Activated CD8-positive, alpha-beta memory T cell treated with anti-CD3 and anti-CD28 coated beads for 36 hours (primary cell): Measurements from ENCODE around the gene TUB. TPM values are rescaled to one million over a fixed set of nuclear protein-coding genes. Genes with fewer than 3 reads are reported as not detected.

Source experiments
- CTCF ChIA-PET: fragments of 350-600 bp; sonication (Branson Sonifier 250); formaldehyde crosslinking; loops from one replicate; lab custom pipeline; 2021; ENCODE audit warnings: antibody characterized with exemption; lab: Charles Lee
- POLR2A ChIA-PET: fragments of 350-600 bp; sonication (Branson Sonifier 250); formaldehyde crosslinking; loops from one replicate; lab custom pipeline; 2021; ENCODE audit warnings: antibody characterized with exemption; lab: Charles Lee
- total RNA-seq, 2 experiments: library from RNA; stranded (reverse); gene quantifications; one replicate each; pipeline ENCODE4 v1.2.3, GENCODE V29; 2021

TUB gene
- total RNA-seq, 2 experiments from 2014 or later = 0.29 to 0.36 TPM

DNA sequence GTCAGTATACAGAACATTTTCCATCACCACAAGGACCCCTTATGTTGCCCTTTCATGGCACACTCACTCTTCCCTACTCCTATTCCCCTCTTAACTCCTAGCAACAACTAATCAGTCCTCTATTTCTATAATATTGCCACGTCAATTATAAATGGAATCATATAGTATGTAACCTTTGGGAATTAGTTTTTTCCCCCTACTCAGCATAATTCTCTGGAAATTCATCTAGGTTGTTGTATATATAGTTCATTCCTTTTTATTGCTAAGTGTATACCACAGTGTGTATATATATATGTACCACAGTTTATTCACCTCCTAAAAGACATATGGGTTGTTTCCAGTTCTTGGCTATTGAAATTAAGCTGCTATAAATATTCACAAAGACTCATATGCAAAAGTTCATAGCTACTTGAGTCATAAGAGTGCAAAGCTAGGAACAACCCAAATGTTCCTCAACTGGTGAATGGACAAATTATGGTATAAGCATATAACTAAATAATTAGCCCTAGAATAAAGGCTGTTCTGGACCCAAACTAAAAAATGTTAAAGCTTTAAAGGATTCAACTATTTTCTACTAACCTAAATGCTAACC, 41.3 kb downstream of the TUB start:
- ChIA-PET CTCF (no interaction called here), POLR2A (no interaction called here)

DNA sequence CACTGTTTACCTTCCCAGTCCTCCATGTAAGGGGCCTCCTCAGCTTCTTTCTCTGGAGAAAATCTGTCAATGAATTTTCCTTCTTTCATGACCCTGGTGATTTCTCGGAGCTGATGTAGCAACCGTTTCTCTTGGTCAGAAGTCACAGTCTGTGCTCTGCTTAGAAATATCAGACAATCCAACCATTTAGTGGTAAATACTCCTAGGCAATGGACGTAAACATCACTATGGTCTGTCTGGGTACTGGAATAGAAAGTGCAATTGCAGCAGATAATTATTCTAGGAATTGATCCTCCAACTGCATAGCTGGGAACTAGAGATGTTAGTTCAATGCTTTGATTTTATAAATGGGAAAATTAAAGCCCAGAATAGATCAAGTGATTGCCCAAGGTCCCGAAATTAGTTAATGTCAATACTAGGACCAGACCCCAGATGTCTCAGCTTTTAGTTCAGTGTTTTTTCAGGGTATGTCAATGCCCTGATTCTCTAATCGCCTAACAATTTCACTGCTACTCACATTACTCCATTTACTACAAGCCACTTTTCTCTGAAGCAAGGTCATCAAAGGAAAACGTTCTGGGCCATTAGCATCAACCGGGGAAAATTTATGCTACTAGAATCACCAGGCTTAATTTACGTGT, 45.8 kb downstream of the TUB start:
- POLR2A ChIA-PET = no interaction called here
- CTCF ChIA-PET = no interaction called here

DNA sequence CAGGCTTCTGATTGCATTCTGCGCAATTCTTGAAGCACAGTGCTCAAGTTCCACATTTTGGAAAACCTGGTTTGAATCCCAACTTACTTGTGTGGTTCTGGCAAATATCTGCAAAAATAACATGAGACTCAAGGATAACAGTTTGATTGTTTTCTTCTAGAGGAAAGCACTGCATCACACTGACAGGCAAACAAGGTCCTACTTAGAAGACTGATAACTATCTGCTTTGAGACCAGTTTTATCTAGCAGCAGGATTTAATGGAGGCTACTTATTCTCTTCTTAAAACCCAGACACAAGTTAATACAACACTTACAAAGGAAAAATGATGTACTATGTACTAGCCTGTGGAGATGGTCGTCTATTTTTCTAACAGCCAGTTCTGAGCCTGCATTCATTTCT, 46.4 kb downstream of the TUB start:
- POLR2A ChIA-PET = no interaction called here
- CTCF ChIA-PET = no interaction called here

DNA sequence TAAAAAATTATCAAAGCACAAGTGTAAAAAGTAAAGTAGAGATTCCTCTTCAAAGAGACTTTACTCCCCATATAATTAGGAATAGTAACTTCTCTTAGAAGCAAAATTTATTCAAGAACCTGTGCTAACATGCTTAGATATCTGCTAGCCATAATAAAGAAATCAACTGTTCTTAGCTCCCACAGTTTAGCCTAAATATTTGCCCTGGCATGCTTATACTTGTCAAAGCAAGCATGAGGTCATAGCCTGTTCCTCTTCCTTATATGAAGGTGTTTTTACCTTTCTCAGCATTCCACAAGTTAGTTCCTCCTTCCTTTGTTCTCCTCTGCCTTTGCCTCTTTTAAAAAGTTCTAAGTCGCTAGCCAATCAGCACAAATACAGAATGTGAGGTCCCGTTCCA, 57.5 kb downstream of the TUB start:
- POLR2A ChIA-PET = no interaction called here

DNA sequence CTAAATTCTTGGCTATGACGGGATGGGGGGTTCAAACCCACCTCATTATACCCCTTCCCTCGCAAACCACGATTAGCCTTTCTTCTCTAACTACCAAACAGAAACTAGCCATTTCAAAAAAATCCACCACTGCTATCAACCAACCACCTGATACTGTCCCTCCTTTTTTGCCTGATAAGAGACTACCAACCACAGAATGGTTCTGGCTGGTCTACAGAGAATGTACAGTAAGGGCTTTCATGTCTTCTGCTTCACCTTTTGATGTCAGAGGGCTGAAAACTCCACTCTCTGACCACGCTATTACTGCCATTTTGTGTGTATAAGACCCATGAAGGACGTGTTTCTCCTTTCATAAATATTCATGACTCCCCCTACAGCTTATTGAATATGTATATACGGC, 68.7 kb downstream of the TUB start:
- ChIA-PET CTCF (no interaction called here), POLR2A (no interaction called here)

More for the DNA sequence above, 57.5 kb downstream of the TUB start:
- CTCF ChIA-PET = no interaction called here

Other genes starting within 250 kb of the TUB start
- not detected for gene OR10A6, start 149.9 kb upstream of the TUB start, total RNA-seq
- not detected for gene OR10A3, start 139.5 kb upstream of the TUB start, total RNA-seq
- gene NLRP10, start 115.8 kb upstream of the TUB start, total RNA-seq = not detected
- 100 to 1,000 TPM; 290 to 291 TPM for gene EIF3F, start 93.9 kb upstream of the TUB start, total RNA-seq
- gene RIC3, start 87.8 kb downstream of the TUB start, total RNA-seq = 1 to 10 TPM; 8.0 to 9.8 TPM
- gene LMO1, start 182.7 kb downstream of the TUB start, total RNA-seq = not detected